Fibroblast of villous mesenchyme (primary cell): ENCODE data around the gene TPSB2. TPM values are rescaled to one million over a fixed set of nuclear protein-coding genes. Genes with fewer than 3 reads are reported as not detected.

Source experiments
- DNase-seq: peaks from one replicate; pipeline ENCODE4 v3.0.0-alpha.2; 2010; ENCODE audit warnings: low read depth
- H3K4me3 ChIP-seq: 2 replicates; pipeline ENCODE4 v1.5.1; 2011; ENCODE audit warnings: low read depth, mild to moderate bottlenecking, low read length
- CTCF ChIP-seq: IDR thresholded peaks from 2 replicates; pipeline ENCODE4 v1.5.1; 2012; ENCODE audit warnings: low read depth, mild to moderate bottlenecking, low read length; ENCODE audit not compliant: insufficient read depth
- total RNA-seq: library from RNA; depleted of rRNA; stranded (reverse); fragments of >200 nt; gene quantifications from 2 replicates; pipeline ENCODE4 v1.2.3, GENCODE V29; 2012

TPSB2 gene
- total RNA-seq, 1 donor: not detected

- no peak for TF ChIP-seq CTCF
- DNase-seq: no peak
- no peak overlapping the region for H3K4me3 ChIP-seq
Observed at GRCh38 chr16:1223355-1224214, 6.4 kb downstream of the TPSB2 start.

- no peak overlapping the region for H3K4me3 ChIP-seq
- TF ChIP-seq CTCF: no peak
- DNase-seq: no peak
Observed at GRCh38 chr16:1222553-1223354, 7.2 kb downstream of the TPSB2 start.

- no peak for DNase-seq
- TF ChIP-seq CTCF: no peak
Observed at GRCh38 chr16:1221628-1222552, 8.1 kb downstream of the TPSB2 start.

GRCh38 chr16:1220841-1221627 lies 8.9 kb downstream of the TPSB2 start:
- TF ChIP-seq CTCF: no peak
- no peak overlapping the region for H3K4me3 ChIP-seq

More at GRCh38 chr16:1221628-1222552, 8.1 kb downstream of the TPSB2 start:
- no peak overlapping the region for H3K4me3 ChIP-seq

GRCh38 chr16:1220098-1220728 lies 9.8 kb downstream of the TPSB2 start:
- TF ChIP-seq CTCF: no peak
- DNase-seq: no peak
- H3K4me3 ChIP-seq: no peak overlapping the region

More at GRCh38 chr16:1220841-1221627, 8.9 kb downstream of the TPSB2 start:
- DNase-seq: no peak
